Measurements from ENCODE around the gene OR2T2.
"Not testable (repeated sequence)": the region's sequence is repeated elsewhere in the genome, so short reads cannot be mapped to it uniquely, and the experiment has no call there.

Gene OR2T2

GRCh38 chr1:248445399-248445798 is at the start of gene OR2T2:
Gene OR2T2, plus strand, starts transcription at chr1:248445637. Its CDS starts 7,161 bp downstream, at chr1:248452798.
- not testable (repeated sequence) for DNase-seq

- no peak for DNase-seq
These were observed 42.7 kb upstream of the OR2T2 start, which contains the start of gene OR2T1 for GRCh38 chr1:248402748-248403147. Gene OR2T1, plus strand, starts transcription at chr1:248403048. Its CDS starts 3,100 bp downstream, at chr1:248406148.

GRCh38 chr1:248404024-248404423 is 41.4 kb upstream of the OR2T2 start:
- DNase-seq: no peak

GRCh38 chr1:248406721-248407692 is 38.4 kb upstream of the OR2T2 start:
- no peak for DNase-seq

- no peak for DNase-seq
These were observed 29.2 kb upstream of the OR2T2 start for GRCh38 chr1:248416226-248416625.

GRCh38 chr1:248417854-248418253 is 27.6 kb upstream of the OR2T2 start:
- DNase-seq: no peak

- no peak for DNase-seq
These were observed 24.1 kb upstream of the OR2T2 start for GRCh38 chr1:248421384-248421783.

GRCh38 chr1:248427526-248428191 is 17.8 kb upstream of the OR2T2 start:
- not testable (repeated sequence) for DNase-seq

- not testable (repeated sequence) for DNase-seq
These were observed 17.3 kb upstream of the OR2T2 start for GRCh38 chr1:248428192-248428533.

- DNase-seq: not testable (repeated sequence)
These were observed 13.8 kb upstream of the OR2T2 start for GRCh38 chr1:248431683-248432082.

GRCh38 chr1:248432201-248432600 is 13.2 kb upstream of the OR2T2 start:
- not testable (repeated sequence) for DNase-seq

- not testable (repeated sequence) for DNase-seq
These were observed 11.5 kb upstream of the OR2T2 start for GRCh38 chr1:248433811-248434415.

- not testable (repeated sequence) for DNase-seq
These were observed 10.5 kb upstream of the OR2T2 start for GRCh38 chr1:248434913-248435312.

GRCh38 chr1:248436303-248436702 is 9.1 kb upstream of the OR2T2 start:
- DNase-seq: not testable (repeated sequence)

GRCh38 chr1:248438668-248439067 is 6.8 kb upstream of the OR2T2 start:
- not testable (repeated sequence) for DNase-seq

- not testable (repeated sequence) for DNase-seq
These were observed 6.2 kb upstream of the OR2T2 start for GRCh38 chr1:248439283-248439682.

GRCh38 chr1:248442500-248443277 is 2.7 kb upstream of the OR2T2 start:
- not testable (repeated sequence) for DNase-seq

- DNase-seq: not testable (repeated sequence)
These were observed 834 bp upstream of the OR2T2 start for GRCh38 chr1:248444603-248445002.

- DNase-seq: not testable (repeated sequence)
These were observed 3.1 kb downstream of the OR2T2 start for GRCh38 chr1:248448409-248449074.

- DNase-seq: not testable (repeated sequence)
These were observed 4.5 kb downstream of the OR2T2 start for GRCh38 chr1:248449821-248450465.

GRCh38 chr1:248450466-248451145 is 5.2 kb downstream of the OR2T2 start:
- not testable (repeated sequence) for DNase-seq
